PC-3 (cell line): ENCODE results near the gene RAI14. TPM values are rescaled to one million over a fixed set of nuclear protein-coding genes. Genes with fewer than 3 reads are reported as not detected.
"Not testable (repeated sequence)": the region's sequence is repeated elsewhere in the genome, so short reads cannot be mapped to it uniquely, and the experiment has no call there.

ENCODE experiments used
- ATAC-seq: fragments of 200-7000 bp; cut with Tn5 transposase; 2 replicates; pipeline ENCODE4 v1.9.1; 2020; ENCODE audit warnings: mild to moderate bottlenecking, moderate library complexity
- BruUV-seq: library from RNA; stranded (reverse); fragments of 400-500 nt; replicated peaks from 2 replicates; lab custom pipeline; 2021; lab: Mats Ljungman, UMichigan
- CTCF ChIA-PET: fragments of 300-600 bp; sonication (Branson Sonifier 250); formaldehyde crosslinking; loops from one replicate; lab custom pipeline; 2022; ENCODE audit warnings: antibody characterized with exemption; lab: Charles Lee
- POLR2A ChIA-PET: fragments of 300-600 bp; sonication (Branson Sonifier 250); formaldehyde crosslinking; loops from one replicate; lab custom pipeline; 2022; ENCODE audit warnings: antibody characterized with exemption; ENCODE audit not compliant: unreplicated experiment; lab: Charles Lee
- DNase-seq: peaks from one replicate; pipeline ENCODE4 v3.0.0-alpha.2; 2015
- H2AFZ ChIP-seq: fragments of 300-600 bp; sonication (generic); 2 replicates; pipeline ENCODE4 v1.6.0; 2016; ENCODE audit warnings: antibody characterized with exemption, low read length
- H3F3A ChIP-seq: fragments of 300-600 bp; sonication (generic); one replicate; pipeline ENCODE4 v1.6.0; 2017; ENCODE audit warnings: antibody characterized with exemption, low read length, control low read depth, mild to moderate bottlenecking; ENCODE audit not compliant: unreplicated experiment
- H3K27ac ChIP-seq: fragments of 300-600 bp; sonication (generic); 2 replicates; pipeline ENCODE4 v1.5.1; 2016; ENCODE audit warnings: mild to moderate bottlenecking, low read length
- H3K27me3 ChIP-seq: fragments of 300-600 bp; sonication (generic); 2 replicates; pipeline ENCODE4 v1.6.1; 2016; ENCODE audit warnings: low read length, mixed read lengths
- H3K36me3 ChIP-seq: fragments of 300-600 bp; sonication (generic); 2 replicates; pipeline ENCODE4 v1.6.1; 2016; ENCODE audit warnings: low read depth, mixed run types, low read length, mixed read lengths
- H3K4me1 ChIP-seq: fragments of 300-600 bp; sonication (generic); 2 replicates; pipeline ENCODE4 v1.5.1; 2016; ENCODE audit warnings: low read length; ENCODE audit not compliant: insufficient read depth
- H3K4me2 ChIP-seq: fragments of 300-600 bp; sonication (generic); 2 replicates; pipeline ENCODE4 v1.6.0; 2016; ENCODE audit warnings: low read length
- H3K4me3 ChIP-seq: fragments of 300-600 bp; sonication (generic); 2 replicates; pipeline ENCODE4 v1.5.1; 2016; ENCODE audit warnings: mild to moderate bottlenecking, low read length, mixed read lengths
- H3K79me2 ChIP-seq: fragments of 300-600 bp; sonication (generic); 2 replicates; pipeline ENCODE4 v1.6.1; 2017; ENCODE audit warnings: low read length, mixed read lengths
- H3K9ac ChIP-seq: fragments of 300-600 bp; sonication (generic); 2 replicates; pipeline ENCODE4 v1.6.0; 2016; ENCODE audit warnings: mild to moderate bottlenecking, low read length
- H3K9me2 ChIP-seq: fragments of 300-600 bp; sonication (generic); replicated peaks from 2 replicates; pipeline ENCODE4 v1.6.1; 2016; ENCODE audit warnings: mixed run types, low read length, mixed read lengths
- H3K9me3 ChIP-seq: fragments of 300-600 bp; sonication (generic); 2 replicates; pipeline ENCODE4 v1.6.1; 2016; ENCODE audit warnings: low read length, mixed read lengths
- H4K20me1 ChIP-seq: fragments of 300-600 bp; sonication (generic); 2 replicates; pipeline ENCODE4 v1.6.1; 2016; ENCODE audit warnings: low read length, mixed read lengths
- CTCF ChIP-seq: fragments of 300-600 bp; sonication (generic); conservative IDR thresholded peaks from 2 replicates; pipeline ENCODE4 v1.5.1; 2017; ENCODE audit warnings: antibody characterized with exemption, low read depth, mild to moderate bottlenecking, low read length
- EZH2 ChIP-seq: fragments of 300-600 bp; sonication (generic); IDR thresholded peaks from one replicate; pipeline ENCODE4 v1.6.1; 2017; ENCODE audit warnings: antibody characterized with exemption, mild to moderate bottlenecking, low read length; ENCODE audit not compliant: unreplicated experiment
- EZH2phosphoT487 ChIP-seq: fragments of 300-600 bp; sonication (generic); IDR thresholded peaks from 2 replicates; pipeline ENCODE4 v1.6.1; 2018; ENCODE audit warnings: mild to moderate bottlenecking, antibody characterized with exemption, low read length, borderline replicate concordance
- intact Hi-C: fragments of 100-400 bp; cut with micrococcal nuclease; formaldehyde crosslinking; loops from 2 replicates; pipeline ENCODE4 v1.9.0; 2023
- total RNA-seq: library from RNA; depleted of rRNA; stranded (reverse); fragments of >200 nt; gene quantifications from 2 replicates; pipeline ENCODE4 v1.2.3, GENCODE V29; 2014

RAI14 gene
- total RNA-seq, 1 experiment from 2014 or later: 73.5 TPM

DNA sequence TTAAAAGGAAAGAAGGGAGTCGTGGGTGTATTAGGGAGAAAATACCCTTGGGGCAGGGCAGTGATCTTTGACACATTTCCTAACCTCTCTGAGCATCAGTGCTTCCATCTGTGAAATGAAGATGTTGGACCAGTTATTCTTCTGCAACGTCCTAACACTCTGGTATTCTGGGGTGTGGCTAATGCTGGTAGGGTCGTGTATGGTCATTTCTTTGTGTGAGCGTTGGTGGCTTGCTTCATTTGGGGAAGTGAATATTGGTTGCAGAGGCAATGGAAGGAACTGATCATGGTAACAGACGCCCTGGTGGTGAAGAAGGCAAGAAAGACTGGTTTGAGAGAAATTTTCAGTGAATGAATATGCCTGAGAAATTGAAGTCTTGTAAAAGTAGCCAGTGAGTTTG, 114.9 kb downstream of the RAI14 start:
- ChIA-PET POLR2A (no interaction called here), CTCF (no interaction called here)
- Histone ChIP-seq H3F3A (no peaks in the 10 kb centered on the region), H3K79me2 (no peaks in the 10 kb centered on the region), H3K4me3 (no peak overlapping the region), H4K20me1 (no peaks in the 10 kb centered on the region), H3K9me2 (no peaks in the 10 kb centered on the region), H3K4me2 (no peak overlapping the region), H3K9ac (no peak overlapping the region), H2AFZ (no peak overlapping the region), H3K27ac (no peak overlapping the region), H3K36me3 (peaks cover 6% of the 10 kb centered on the region), H3K27me3 (no peaks in the 10 kb centered on the region), H3K4me1 (no peaks in the 10 kb centered on the region), H3K9me3 (no peaks in the 10 kb centered on the region)
- no peak for TF ChIP-seq CTCF
- TF ChIP-seq EZH2phosphoT487: no peak
- TF ChIP-seq EZH2: no peak
- no peak for DNase-seq
- ATAC-seq: no peak
- no TSS peak for BruUV-seq
- intact Hi-C loops: no loop called here

GRCh38 chr5:34772267-34773098, 116.4 kb downstream of the RAI14 start:
- no peaks in the 10 kb centered on the region for H3K4me1 ChIP-seq
- H3K36me3 ChIP-seq: peaks cover 6% of the 10 kb centered on the region; the same call in 1 of the 2 replicates
- no peaks in the 10 kb centered on the region for H3K27me3 ChIP-seq
- H3K9me2 ChIP-seq: no peaks in the 10 kb centered on the region
- H3K9ac ChIP-seq: no peak overlapping the region
- DNase-seq (no peak), ATAC-seq (no peak)
- H4K20me1 ChIP-seq: no peaks in the 10 kb centered on the region
- intact Hi-C loops: no loop called here
- no peak overlapping the region for H3K27ac ChIP-seq
- ChIA-PET POLR2A (interaction anchor here (0.7 kb wide), 1 partner anchor 9 kb away, joined by 4 read pairs; no protein-coding TSS in a partner anchor), CTCF (no interaction called here)
- BruUV-seq: no TSS peak
- no peak overlapping the region for H3K4me2 ChIP-seq
- no peak overlapping the region for H3K4me3 ChIP-seq
- H2AFZ ChIP-seq: no peak overlapping the region
- no peaks in the 10 kb centered on the region for H3K79me2 ChIP-seq
- no peaks in the 10 kb centered on the region for H3F3A ChIP-seq
- no peak for TF ChIP-seq EZH2
- no peak for TF ChIP-seq CTCF
- TF ChIP-seq EZH2phosphoT487: no peak
- H3K9me3 ChIP-seq: no peaks in the 10 kb centered on the region

- ATAC-seq (no peak), DNase-seq (no peak)
- POLR2A ChIA-PET: no interaction called here
- Histone ChIP-seq H3K9me3 (no peaks in the 10 kb centered on the region), H3K27ac (no peak overlapping the region), H4K20me1 (no peaks in the 10 kb centered on the region), H3K27me3 (no peaks in the 10 kb centered on the region), H3K36me3 (peaks cover 6% of the 10 kb centered on the region; the same call in 1 of the 2 replicates), H3K4me2 (no peak overlapping the region), H3F3A (no peaks in the 10 kb centered on the region), H3K9me2 (no peaks in the 10 kb centered on the region), H3K4me1 (no peaks in the 10 kb centered on the region), H2AFZ (no peak overlapping the region), H3K4me3 (no peak overlapping the region), H3K9ac (no peak overlapping the region), H3K79me2 (no peaks in the 10 kb centered on the region)
- intact Hi-C loops: no loop called here
- CTCF ChIA-PET: no interaction called here
- TF ChIP-seq EZH2phosphoT487 (no peak), CTCF (no peak), EZH2 (no peak)
- BruUV-seq: no TSS peak
Observed at GRCh38 chr5:34774139-34774538, 118.0 kb downstream of the RAI14 start.

GRCh38 chr5:34774678-34775077, 118.5 kb downstream of the RAI14 start:
- H3K79me2 ChIP-seq, H3F3A ChIP-seq, BruUV-seq: not testable (repeated sequence)

More at GRCh38 chr5:34774678-34775077, 118.5 kb downstream of the RAI14 start:
- H3K27ac ChIP-seq, H3K9me3 ChIP-seq, H3K36me3 ChIP-seq, intact Hi-C loops, H3K9me2 ChIP-seq, H3K27me3 ChIP-seq, POLR2A ChIA-PET, ATAC-seq, H2AFZ ChIP-seq, H3K4me3 ChIP-seq, CTCF ChIA-PET, H3K9ac ChIP-seq, H3K4me2 ChIP-seq, DNase-seq, H4K20me1 ChIP-seq, H3K4me1 ChIP-seq: not testable (repeated sequence)
